ENCODE data around the gene GPSM1.

DNA sequence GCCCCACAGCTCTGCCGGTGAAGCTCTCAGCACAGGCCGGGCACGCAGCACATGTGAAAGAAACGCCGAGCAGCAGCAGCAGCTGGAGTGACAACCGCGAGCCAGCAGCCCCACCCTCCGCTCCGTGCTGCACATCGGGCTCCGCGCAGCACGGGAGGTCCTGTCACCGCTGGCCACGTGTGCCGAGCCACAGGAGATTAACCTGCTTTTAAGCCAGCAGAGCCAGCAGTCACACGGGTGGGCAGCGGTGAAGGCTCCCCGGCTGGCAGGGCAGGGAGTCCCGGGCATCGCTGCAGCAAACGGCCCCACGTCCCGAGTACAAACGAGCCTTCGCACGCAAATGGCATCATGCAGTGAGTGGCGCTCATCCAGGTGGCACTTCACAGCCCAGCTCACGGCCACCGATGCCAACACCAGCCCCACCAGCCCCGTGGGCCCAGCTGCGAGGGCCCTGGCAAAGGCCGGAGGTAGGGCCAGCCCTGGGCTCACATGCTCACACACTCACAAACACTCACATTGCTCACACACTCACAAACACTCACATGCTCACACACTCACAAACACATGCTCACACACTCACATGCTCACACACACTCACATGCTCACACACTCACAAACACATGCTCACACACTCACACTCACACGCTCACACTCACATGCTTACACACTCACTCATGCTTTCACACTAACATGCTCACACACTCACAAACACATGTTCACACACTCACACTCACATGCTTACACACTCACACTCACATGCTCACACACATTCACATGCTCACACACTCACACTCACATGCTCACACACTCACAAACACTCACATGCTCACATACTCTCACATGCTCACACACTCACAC is 34.5 kb upstream of the GPSM1 start:
- TF ChIP-seq, protein P1, sequence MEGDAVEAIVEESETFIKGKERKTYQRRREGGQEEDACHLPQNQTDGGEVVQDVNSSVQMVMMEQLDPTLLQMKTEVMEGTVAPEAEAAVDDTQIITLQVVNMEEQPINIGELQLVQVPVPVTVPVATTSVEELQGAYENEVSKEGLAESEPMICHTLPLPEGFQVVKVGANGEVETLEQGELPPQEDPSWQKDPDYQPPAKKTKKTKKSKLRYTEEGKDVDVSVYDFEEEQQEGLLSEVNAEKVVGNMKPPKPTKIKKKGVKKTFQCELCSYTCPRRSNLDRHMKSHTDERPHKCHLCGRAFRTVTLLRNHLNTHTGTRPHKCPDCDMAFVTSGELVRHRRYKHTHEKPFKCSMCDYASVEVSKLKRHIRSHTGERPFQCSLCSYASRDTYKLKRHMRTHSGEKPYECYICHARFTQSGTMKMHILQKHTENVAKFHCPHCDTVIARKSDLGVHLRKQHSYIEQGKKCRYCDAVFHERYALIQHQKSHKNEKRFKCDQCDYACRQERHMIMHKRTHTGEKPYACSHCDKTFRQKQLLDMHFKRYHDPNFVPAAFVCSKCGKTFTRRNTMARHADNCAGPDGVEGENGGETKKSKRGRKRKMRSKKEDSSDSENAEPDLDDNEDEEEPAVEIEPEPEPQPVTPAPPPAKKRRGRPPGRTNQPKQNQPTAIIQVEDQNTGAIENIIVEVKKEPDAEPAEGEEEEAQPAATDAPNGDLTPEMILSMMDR (IDR thresholded peaks at IDR 0.05), result no peak
- TF ChIP-seq POLR2A (IDR thresholded peaks at IDR 0.05), result no peak
